Mesendoderm (in vitro differentiated cells): ENCODE measurements around the gene TTLL3.

Experiments
- DNase-seq: peaks from one replicate; pipeline ENCODE4 v3.0.0; 2013
- H2AK5ac ChIP-seq: 2 replicates; pipeline ENCODE4 v1.6.1; 2013; ENCODE audit warnings: low read length, inconsistent platforms
- H2BK120ac ChIP-seq: 2 replicates; pipeline ENCODE4 v1.6.1; 2013; ENCODE audit warnings: low read depth, mild to moderate bottlenecking, low read length, moderate library complexity, mixed read lengths
- H2BK15ac ChIP-seq: replicated peaks from 2 replicates; pipeline ENCODE4 v1.6.1; 2013; ENCODE audit warnings: low read depth, mild to moderate bottlenecking, moderate library complexity
- H2BK5ac ChIP-seq: 2 replicates; pipeline ENCODE4 v1.6.1; 2013; ENCODE audit warnings: low read length, inconsistent platforms
- H3K18ac ChIP-seq: 2 replicates; pipeline ENCODE4 v1.6.1; 2013; ENCODE audit warnings: mild to moderate bottlenecking, low read length, mixed read lengths
- H3K23ac ChIP-seq: one replicate; pipeline ENCODE4 v1.6.1; 2013; ENCODE audit warnings: low read length
- H3K27ac ChIP-seq: 2 replicates; pipeline ENCODE4 v1.5.1; 2013; ENCODE audit warnings: low read depth, mild to moderate bottlenecking, inconsistent platforms, low read length, moderate library complexity
- H3K27me3 ChIP-seq: 2 replicates; pipeline ENCODE4 v1.6.1; 2013; ENCODE audit warnings: low read length, control low read depth, mild to moderate bottlenecking, inconsistent platforms; ENCODE audit not compliant: insufficient read depth, poor library complexity
- H3K36me3 ChIP-seq: 2 replicates; pipeline ENCODE4 v1.6.1; 2013; ENCODE audit warnings: low read length, inconsistent platforms; ENCODE audit not compliant: control insufficient read depth, insufficient read depth
- H3K4ac ChIP-seq: one replicate; pipeline ENCODE4 v1.6.1; 2013; ENCODE audit warnings: low read depth, mild to moderate bottlenecking, low read length, moderate library complexity
- H3K4me1 ChIP-seq: 2 replicates; pipeline ENCODE4 v1.6.1; 2013; ENCODE audit warnings: low read depth, low read length, inconsistent platforms; ENCODE audit not compliant: control insufficient read depth
- H3K4me2 ChIP-seq: 2 replicates; pipeline ENCODE4 v1.6.1; 2013; ENCODE audit warnings: low read length
- H3K4me3 ChIP-seq: 2 replicates; pipeline ENCODE4 v1.5.1; 2013; ENCODE audit warnings: mild to moderate bottlenecking, low read length
- H3K56ac ChIP-seq: one replicate; pipeline ENCODE4 v1.6.1; 2013; ENCODE audit warnings: low read length
- H3K79me1 ChIP-seq: 2 replicates; pipeline ENCODE4 v1.6.1; 2013; ENCODE audit warnings: low read length, inconsistent platforms
- H3K79me2 ChIP-seq: 2 replicates; pipeline ENCODE4 v1.6.1; 2013; ENCODE audit warnings: mild to moderate bottlenecking, low read length; ENCODE audit not compliant: control insufficient read depth, insufficient read depth
- H3K9ac ChIP-seq: 2 replicates; pipeline ENCODE4 v1.6.1; 2013; ENCODE audit warnings: low read length, inconsistent platforms
- H4K5ac ChIP-seq: one replicate; pipeline ENCODE4 v1.6.1; 2013; ENCODE audit warnings: low read length
- H4K8ac ChIP-seq: one replicate; pipeline ENCODE4 v1.6.1; 2013; ENCODE audit warnings: low read depth, mild to moderate bottlenecking, control low read depth, low read length, moderate library complexity
- WGBS: extraction: QIAGEN DNeasy Blood & Tissue Kit; methylation state at CpG from one replicate; pipeline ENCODE4 v1.1.7; 2013; ENCODE audit warnings: low lambda C conversion rate, missing lambda C conversion rate; ENCODE audit not compliant: insufficient coverage; ENCODE audit errors: extremely low coverage; 5-methylcytosine and 5-hydroxymethylcytosine counted together

TTLL3 gene

GRCh38 chr3:9837701-9838582 is 27.9 kb downstream of the TTLL3 start:
- H3K18ac ChIP-seq: no peak overlapping the region
- H2AK5ac ChIP-seq: no peak overlapping the region
- no peak overlapping the region for H3K4me3 ChIP-seq
- DNase-seq: no peak
- H3K79me2 ChIP-seq: no peaks in the 10 kb centered on the region
- no peaks in the 10 kb centered on the region for H3K4me1 ChIP-seq
- no CpG with 5 or more reads among the region's 12 CpGs for WGBS
- no peak overlapping the region for H4K5ac ChIP-seq
- no peaks in the 10 kb centered on the region for H3K79me1 ChIP-seq
- no peak overlapping the region for H2BK15ac ChIP-seq
- H2BK120ac ChIP-seq: no peak overlapping the region
- no peaks in the 10 kb centered on the region for H3K36me3 ChIP-seq
- H3K27me3 ChIP-seq: no peaks in the 10 kb centered on the region
- H2BK5ac ChIP-seq: no peak overlapping the region
- H4K8ac ChIP-seq: no peak overlapping the region
- H3K56ac ChIP-seq: no peak overlapping the region
- no peak overlapping the region for H3K4me2 ChIP-seq
- no peak overlapping the region for H3K27ac ChIP-seq
- H3K4ac ChIP-seq: no peak overlapping the region
- H3K9ac ChIP-seq: no peak overlapping the region
- no peak overlapping the region for H3K23ac ChIP-seq

GRCh38 chr3:9838856-9839255 is 28.8 kb downstream of the TTLL3 start:
- Histone ChIP-seq H2BK15ac (no peak overlapping the region), H3K56ac (no peak overlapping the region), H2BK5ac (no peak overlapping the region), H3K23ac (no peak overlapping the region), H3K4me1 (no peaks in the 10 kb centered on the region), H4K5ac (no peak overlapping the region), H3K4me3 (no peak overlapping the region), H3K4me2 (no peak overlapping the region), H3K9ac (no peak overlapping the region), H3K79me1 (no peaks in the 10 kb centered on the region), H2AK5ac (no peak overlapping the region), H2BK120ac (no peak overlapping the region), H3K36me3 (no peaks in the 10 kb centered on the region), H4K8ac (no peak overlapping the region), H3K27ac (no peak overlapping the region), H3K79me2 (no peaks in the 10 kb centered on the region), H3K4ac (no peak overlapping the region), H3K18ac (no peak overlapping the region), H3K27me3 (no peaks in the 10 kb centered on the region)
- no CpG with 5 or more reads among the region's 4 CpGs for WGBS
- no peak for DNase-seq

- Histone ChIP-seq H3K4me3 (no peak overlapping the region), H3K4me1 (peaks cover 2% of the 10 kb centered on the region), H3K4ac (no peak overlapping the region), H3K9ac (no peak overlapping the region), H3K79me1 (no peaks in the 10 kb centered on the region), H2BK120ac (no peak overlapping the region), H3K18ac (no peak overlapping the region), H4K5ac (no peak overlapping the region), H2BK15ac (no peak overlapping the region), H2AK5ac (no peak overlapping the region), H3K36me3 (no peaks in the 10 kb centered on the region), H3K27ac (no peak overlapping the region), H3K4me2 (no peak overlapping the region), H3K79me2 (no peaks in the 10 kb centered on the region), H3K23ac (no peak overlapping the region), H3K27me3 (no peaks in the 10 kb centered on the region), H3K56ac (no peak overlapping the region), H4K8ac (no peak overlapping the region), H2BK5ac (no peak overlapping the region)
- DNase-seq: no peak
- no CpG with 5 or more reads among the region's 8 CpGs for WGBS
Observed at GRCh38 chr3:9841015-9841414, 31.0 kb downstream of the TTLL3 start.

DNA sequence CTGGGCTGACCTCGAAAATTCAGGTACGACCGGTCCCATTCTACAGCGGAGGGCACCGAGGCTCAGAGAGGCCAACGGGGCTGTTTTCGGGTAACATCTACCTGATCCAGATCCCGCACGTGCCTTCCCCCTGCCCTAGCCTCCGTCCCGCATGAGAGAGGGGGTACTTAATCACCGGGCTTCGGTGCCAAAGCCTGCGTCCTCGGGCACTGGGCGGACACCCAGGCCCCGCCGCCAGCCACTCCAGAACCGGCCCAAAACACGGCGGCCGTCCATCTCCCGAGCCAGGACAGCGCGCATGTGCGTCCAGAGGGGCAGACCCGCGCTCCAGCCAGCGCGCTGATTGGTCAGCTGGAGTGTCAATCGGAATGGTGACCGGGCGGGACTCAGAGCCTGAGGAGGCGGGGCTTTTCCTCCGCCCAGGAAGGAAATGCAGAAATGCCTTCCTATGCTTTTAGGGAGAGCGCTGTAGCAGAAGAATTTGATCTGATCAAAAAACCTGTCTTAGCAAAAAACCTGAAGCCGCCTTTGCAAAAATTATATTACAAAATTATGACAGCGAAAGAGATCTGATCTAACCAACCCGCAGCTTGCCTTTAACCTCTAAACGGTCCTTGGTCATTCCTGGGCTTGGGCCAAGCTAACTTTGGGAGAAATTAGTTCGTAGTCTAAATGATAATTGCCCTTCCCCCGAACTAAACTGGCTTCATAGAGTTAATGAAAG is 33.8 kb downstream of the TTLL3 start, which contains the start of gene RPUSD3:
TSS of gene RPUSD3 (minus strand) at position 294 of the 724 bp plus-strand sequence. CDS start at position 276, 18 bp downstream.
- H3K23ac ChIP-seq: peak within 1 kb of the TSS; percentile 3
- H3K36me3 ChIP-seq: no peaks in the 10 kb centered on the region
- peak within 1 kb of the TSS; percentile 82 for H2BK5ac ChIP-seq
- no peaks in the 10 kb centered on the region for H3K27me3 ChIP-seq
- H3K79me1 ChIP-seq: no peaks in the 10 kb centered on the region
- peak within 1 kb of the TSS; percentile 99 for H3K56ac ChIP-seq
- no peaks in the 10 kb centered on the region for H3K79me2 ChIP-seq
- no CpG with 5 or more reads among the region's 42 CpGs for WGBS
- H3K4ac ChIP-seq: no peak within 1 kb of the TSS
- no peak within 1 kb of the TSS for H2BK120ac ChIP-seq
- peak within 1 kb of the TSS; percentile 96 for H3K9ac ChIP-seq
- H3K4me3 ChIP-seq: peak within 1 kb of the TSS; percentile 94
- H2BK15ac ChIP-seq: no peak within 1 kb of the TSS
- H3K4me1 ChIP-seq: peaks cover 2% of the 10 kb centered on the region
- peak within 1 kb of the TSS; percentile 65 for H3K27ac ChIP-seq
- peak within 1 kb of the TSS; percentile 35 for H3K18ac ChIP-seq
- peak within 1 kb of the TSS; percentile 84 for H3K4me2 ChIP-seq
- DNase-seq: peak; percentile 97
- peak within 1 kb of the TSS; percentile 95 for H4K5ac ChIP-seq
- H4K8ac ChIP-seq: no peak within 1 kb of the TSS
- no peak within 1 kb of the TSS for H2AK5ac ChIP-seq

GRCh38 chr3:9846231-9846630 is 36.2 kb downstream of the TTLL3 start:
- WGBS: no CpG with 5 or more reads among the region's 6 CpGs
- H2BK5ac ChIP-seq: no peak overlapping the region
- no peak overlapping the region for H2BK120ac ChIP-seq
- H4K5ac ChIP-seq: no peak overlapping the region
- no peaks in the 10 kb centered on the region for H3K79me2 ChIP-seq
- no peak overlapping the region for H3K23ac ChIP-seq
- no peak overlapping the region for H3K18ac ChIP-seq
- no peak overlapping the region for H2BK15ac ChIP-seq
- no peak overlapping the region for H3K9ac ChIP-seq
- no peaks in the 10 kb centered on the region for H3K27me3 ChIP-seq
- no peak overlapping the region for H3K4ac ChIP-seq
- H3K56ac ChIP-seq: no peak overlapping the region
- no peak overlapping the region for H3K27ac ChIP-seq
- H3K4me3 ChIP-seq: no peak overlapping the region
- no peaks in the 10 kb centered on the region for H3K36me3 ChIP-seq
- DNase-seq: no peak
- H2AK5ac ChIP-seq: no peak overlapping the region
- H3K79me1 ChIP-seq: no peaks in the 10 kb centered on the region
- peaks cover 2% of the 10 kb centered on the region for H3K4me1 ChIP-seq
- no peak overlapping the region for H3K4me2 ChIP-seq
- H4K8ac ChIP-seq: no peak overlapping the region
